DOHH2 (cell line): Measurements from ENCODE around the gene SH3TC2.

ENCODE experiments used
- H3F3A ChIP-seq: fragments of 200-600 bp; sonication (generic), shearing (Covaris generic); 2 replicates; pipeline ENCODE4 v1.6.0; 2016; ENCODE audit warnings: antibody characterized with exemption, mild to moderate bottlenecking; ENCODE audit not compliant: control insufficient read depth, insufficient read depth
- H3K27ac ChIP-seq: fragments of 200-600 bp; sonication (generic); 2 replicates; pipeline ENCODE4 v1.5.1; 2014; ENCODE audit warnings: low read depth, mild to moderate bottlenecking, low read length, moderate library complexity
- H3K27me3 ChIP-seq: fragments of 200-600 bp; sonication (generic); 2 replicates; pipeline ENCODE4 v1.6.1; 2014; ENCODE audit warnings: mild to moderate bottlenecking, low read length, mixed read lengths; ENCODE audit not compliant: control insufficient read depth
- H3K36me3 ChIP-seq: fragments of 200-600 bp; sonication (generic); 2 replicates; pipeline ENCODE4 v1.6.1; 2014; ENCODE audit warnings: mild to moderate bottlenecking, low read length, moderate library complexity, mixed read lengths; ENCODE audit not compliant: control insufficient read depth
- H3K4me1 ChIP-seq: fragments of 200-600 bp; sonication (generic); 2 replicates; pipeline ENCODE4 v1.6.1; 2014; ENCODE audit warnings: mild to moderate bottlenecking, low read length, mixed read lengths; ENCODE audit not compliant: control insufficient read depth
- H3K4me2 ChIP-seq: fragments of 200-600 bp; sonication (generic); 2 replicates; pipeline ENCODE4 v1.6.0; 2014; ENCODE audit warnings: mild to moderate bottlenecking, low read length, moderate library complexity
- H3K4me3 ChIP-seq: fragments of 200-600 bp; sonication (generic); 2 replicates; pipeline ENCODE4 v1.5.1; 2014; ENCODE audit warnings: mild to moderate bottlenecking, low read length, mixed read lengths
- H3K79me2 ChIP-seq: fragments of 200-600 bp; sonication (generic); 2 replicates; pipeline ENCODE4 v1.6.1; 2014; ENCODE audit warnings: mild to moderate bottlenecking, low read length, mixed read lengths; ENCODE audit not compliant: control insufficient read depth
- H3K9me2 ChIP-seq: fragments of 200-600 bp; sonication (generic); replicated peaks from 2 replicates; pipeline ENCODE4 v1.6.1; 2014; ENCODE audit warnings: mild to moderate bottlenecking, low read length, mixed read lengths; ENCODE audit not compliant: control insufficient read depth
- H3K9me3 ChIP-seq: fragments of 200-600 bp; sonication (generic); 2 replicates; pipeline ENCODE4 v1.6.1; 2014; ENCODE audit warnings: antibody characterized with exemption, low read length, mixed read lengths; ENCODE audit not compliant: control insufficient read depth, insufficient read depth
- H4K20me1 ChIP-seq: fragments of 200-600 bp; sonication (generic); 2 replicates; pipeline ENCODE4 v1.6.0; 2014; ENCODE audit warnings: low read depth, mild to moderate bottlenecking, antibody characterized with exemption, low read length, moderate library complexity; ENCODE audit not compliant: control insufficient read depth, insufficient read depth
- CTCF ChIP-seq: fragments of 200-600 bp; sonication (generic); IDR thresholded peaks from one replicate; pipeline ENCODE4 v1.5.1; 2014; ENCODE audit warnings: antibody characterized with exemption, mild to moderate bottlenecking, low read depth, low read length; ENCODE audit not compliant: poor library complexity, severe bottlenecking
- EZH2phosphoT487 ChIP-seq: fragments of 200-600 bp; sonication (generic); IDR thresholded peaks from 2 replicates; pipeline ENCODE4 v1.6.1; 2017; ENCODE audit warnings: borderline replicate concordance, mild to moderate bottlenecking, antibody characterized with exemption, low read length, moderate library complexity, mixed read lengths

SH3TC2 gene

GRCh38 chr5:149015126-149015525, 47.7 kb downstream of the SH3TC2 start:
- H3K27me3 ChIP-seq: no peaks in the 10 kb centered on the region
- no peak overlapping the region for H3K4me2 ChIP-seq
- H4K20me1 ChIP-seq: no peaks in the 10 kb centered on the region
- TF ChIP-seq CTCF (no peak), EZH2phosphoT487 (no peak)
- H3K27ac ChIP-seq: no peak overlapping the region
- no peaks in the 10 kb centered on the region for H3F3A ChIP-seq
- H3K36me3 ChIP-seq: no peaks in the 10 kb centered on the region
- no peak overlapping the region for H3K4me3 ChIP-seq
- no peaks in the 10 kb centered on the region for H3K4me1 ChIP-seq
- no peaks in the 10 kb centered on the region for H3K9me3 ChIP-seq
- no peaks in the 10 kb centered on the region for H3K9me2 ChIP-seq
- H3K79me2 ChIP-seq: no peaks in the 10 kb centered on the region

- Histone ChIP-seq H3F3A (no peaks in the 10 kb centered on the region), H3K4me2 (no peak overlapping the region), H3K27ac (no peak overlapping the region), H3K9me2 (no peaks in the 10 kb centered on the region), H3K4me3 (no peak overlapping the region), H3K79me2 (no peaks in the 10 kb centered on the region), H4K20me1 (no peaks in the 10 kb centered on the region), H3K27me3 (no peaks in the 10 kb centered on the region), H3K4me1 (no peaks in the 10 kb centered on the region), H3K36me3 (no peaks in the 10 kb centered on the region), H3K9me3 (no peaks in the 10 kb centered on the region)
- TF ChIP-seq EZH2phosphoT487 (no peak), CTCF (no peak)
Measured at GRCh38 chr5:149014571-149015031, 48.3 kb downstream of the SH3TC2 start.

- Histone ChIP-seq H3K4me1 (no peaks in the 10 kb centered on the region), H3K79me2 (no peaks in the 10 kb centered on the region), H3K36me3 (no peaks in the 10 kb centered on the region), H3K9me3 (no peaks in the 10 kb centered on the region), H3K27me3 (no peaks in the 10 kb centered on the region), H3K27ac (no peak overlapping the region), H3K9me2 (no peaks in the 10 kb centered on the region), H3K4me2 (no peak overlapping the region), H3F3A (no peaks in the 10 kb centered on the region), H3K4me3 (no peak overlapping the region), H4K20me1 (no peaks in the 10 kb centered on the region)
- no peak for TF ChIP-seq CTCF
- TF ChIP-seq EZH2phosphoT487: no peak
Measured at GRCh38 chr5:149013796-149014195, 49.1 kb downstream of the SH3TC2 start.

GRCh38 chr5:149012350-149012749, 50.5 kb downstream of the SH3TC2 start:
- no peak overlapping the region for H3K4me2 ChIP-seq
- no peaks in the 10 kb centered on the region for H3K36me3 ChIP-seq
- TF ChIP-seq CTCF (no peak), EZH2phosphoT487 (no peak)
- no peak overlapping the region for H3K27ac ChIP-seq
- no peaks in the 10 kb centered on the region for H4K20me1 ChIP-seq
- H3K9me2 ChIP-seq: no peaks in the 10 kb centered on the region
- 0 out of 2 replicates have a peak, but pooled peaks cover 4% of the 10 kb centered on the region for H3K27me3 ChIP-seq
- H3K4me1 ChIP-seq: no peaks in the 10 kb centered on the region
- H3K4me3 ChIP-seq: no peak overlapping the region
- H3F3A ChIP-seq: no peaks in the 10 kb centered on the region
- H3K79me2 ChIP-seq: no peaks in the 10 kb centered on the region
- H3K9me3 ChIP-seq: no peaks in the 10 kb centered on the region
